DMS153 treated with DMSO at 0.1 percent for 48 hours (cell line): ENCODE results near the gene SAA1.

Experiments
- DNase-seq: peaks from one replicate; lab custom pipeline; 2025; ENCODE audit not compliant: unreplicated experiment; lab: John Stamatoyannopoulos, UW

SAA1 gene

GRCh38 chr11:18308242-18308641, 42.2 kb downstream of the SAA1 start:
- DNase-seq: no peak

GRCh38 chr11:18309691-18310090, 43.6 kb downstream of the SAA1 start:
- DNase-seq: no peak

GRCh38 chr11:18310800-18311340, 44.8 kb downstream of the SAA1 start:
- no peak for DNase-seq

- DNase-seq: no peak
Observed at GRCh38 chr11:18312012-18312411, 45.9 kb downstream of the SAA1 start.

GRCh38 chr11:18312663-18313420, 46.8 kb downstream of the SAA1 start:
- DNase-seq: no peak

- DNase-seq: no peak
Observed at GRCh38 chr11:18313965-18314763, 48.1 kb downstream of the SAA1 start.

- DNase-seq: no peak
Observed at GRCh38 chr11:18314784-18315523, 48.9 kb downstream of the SAA1 start.

GRCh38 chr11:18315893-18316292, 49.8 kb downstream of the SAA1 start:
- no peak for DNase-seq

- no peak for DNase-seq
Observed at GRCh38 chr11:18317551-18317950, 51.5 kb downstream of the SAA1 start.
